Measurements from ENCODE around the gene JPT1.
A peak's percentile ranks its signal among the peaks of the same experiment; 100 is the strongest.

The JPT1 gene

DNA sequence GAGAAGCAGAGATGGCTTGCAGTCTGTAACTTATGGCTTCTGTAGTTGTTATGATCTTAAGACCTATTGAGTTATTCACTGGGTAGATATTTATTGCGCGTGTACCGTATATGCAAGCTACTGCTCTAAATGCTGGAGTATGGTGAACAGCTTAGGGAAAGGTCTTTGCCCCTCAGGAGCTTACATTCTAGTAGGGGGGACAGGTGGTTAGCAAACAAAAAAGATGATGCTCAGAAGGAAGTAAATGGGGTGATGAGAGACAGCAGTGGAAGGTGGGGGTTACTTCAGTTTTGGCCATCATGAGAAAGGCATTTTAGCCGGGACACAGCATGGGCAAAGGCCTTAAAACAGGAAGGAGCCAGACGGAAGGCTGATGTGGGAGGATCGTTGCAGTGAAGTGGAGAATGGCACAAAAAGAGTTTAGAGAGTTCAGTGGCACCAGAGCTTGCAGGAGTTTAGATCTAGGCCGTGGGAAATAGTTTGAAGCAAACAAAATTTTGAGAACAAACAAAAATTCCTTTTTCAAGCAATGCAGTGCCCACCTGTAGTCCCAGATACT lies 42.5 kb downstream of the JPT1 start:
- no peak for TF ChIP-seq POLR2A (IDR thresholded peaks at IDR 0.05; ENCODE audit: low read length)
- no peak for TF ChIP-seq GATA1 (IDR thresholded peaks at IDR 0.05; ENCODE audit: low read depth, low read length)
- no peak for DNase-seq

DNA sequence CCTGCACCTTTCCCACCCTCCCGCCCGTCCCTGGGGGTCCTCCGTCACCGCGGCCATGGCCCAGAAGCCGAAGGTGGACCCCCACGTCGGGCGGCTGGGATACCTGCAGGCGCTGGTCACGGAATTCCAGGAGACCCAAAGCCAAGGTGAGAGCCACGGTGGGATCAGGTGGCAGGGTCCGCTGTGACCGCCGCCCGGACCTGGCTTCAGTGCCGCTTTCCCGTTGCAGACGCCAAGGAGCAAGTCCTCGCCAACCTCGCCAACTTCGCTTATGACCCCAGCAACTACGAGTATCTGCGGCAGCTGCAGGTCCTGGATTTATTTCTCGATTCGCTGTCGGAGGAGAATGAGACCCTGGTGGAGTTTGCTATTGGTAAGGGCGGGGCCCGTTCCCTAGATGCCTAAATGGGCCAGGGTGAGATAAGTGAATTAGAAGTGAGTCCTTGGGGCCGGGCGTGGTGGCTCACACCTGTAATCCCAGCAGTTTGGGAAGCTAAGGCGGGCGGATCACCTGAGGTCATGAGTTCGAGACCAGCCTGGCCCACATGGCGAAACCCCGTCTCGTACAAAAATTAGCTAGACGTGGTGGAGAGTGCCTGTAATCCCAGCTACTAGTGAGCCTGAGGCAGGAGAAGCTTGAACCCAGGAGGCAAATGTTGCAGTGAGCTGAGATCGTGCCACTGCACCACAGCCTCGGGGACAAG lies 43.9 kb downstream of the JPT1 start:
- DNase-seq = peak; percentile 49 to 51
- TF ChIP-seq GATA1 (IDR thresholded peaks at IDR 0.05; ENCODE audit: low read depth, low read length) (no peak), POLR2A (IDR thresholded peaks at IDR 0.05; ENCODE audit: low read length) (no peak)

DNA sequence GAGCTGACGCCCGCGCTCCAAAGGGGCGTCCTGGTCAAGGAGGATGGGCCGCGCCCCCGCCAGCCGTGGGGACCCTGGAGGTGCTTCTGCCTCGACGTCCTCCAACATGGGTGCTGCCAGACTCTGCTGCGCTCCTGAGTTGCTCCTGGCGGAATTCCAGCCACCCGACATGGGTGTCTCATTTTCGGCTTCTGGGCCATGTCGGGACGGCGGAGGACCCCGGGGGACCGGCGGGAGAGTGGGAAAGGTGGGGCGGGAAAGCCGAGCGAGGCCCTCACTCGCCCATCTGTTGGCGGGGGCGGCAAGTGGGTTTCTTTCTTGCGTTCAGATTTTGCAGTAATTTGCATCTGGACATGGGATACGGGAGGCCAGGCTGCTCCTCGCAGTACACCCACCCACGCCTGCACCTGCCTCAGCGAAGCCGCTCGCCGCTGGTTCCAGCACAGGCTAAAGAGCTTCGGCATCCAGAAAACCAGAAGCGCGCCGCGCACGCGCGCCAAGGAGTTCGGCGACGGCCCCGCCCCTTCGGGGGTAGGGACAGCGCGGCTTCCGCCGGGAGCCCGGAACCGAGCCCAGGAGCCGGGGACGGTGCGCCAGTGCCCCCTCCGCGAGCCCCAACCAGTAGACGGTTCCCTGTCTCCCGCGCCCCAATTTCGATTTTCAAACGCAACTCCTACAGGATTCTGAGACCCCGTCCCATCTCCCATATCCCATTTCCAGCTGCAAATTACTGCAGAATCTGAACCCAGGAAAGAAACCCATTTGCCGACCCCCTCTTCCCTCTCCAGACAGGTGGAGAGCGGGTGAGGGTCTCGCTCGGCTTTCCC lies 44.7 kb downstream of the JPT1 start, which contains the start of gene ARMC7:
TSS of gene ARMC7 (plus strand) at position 563 of the 827 bp plus-strand sequence. CDS start 320 bp downstream, outside the sequence.
- peak; percentile 83 to 89 for DNase-seq
- TF ChIP-seq POLR2A (IDR thresholded peaks at IDR 0.05; ENCODE audit: low read length) = peak; percentile 71
- TF ChIP-seq GATA1 (IDR thresholded peaks at IDR 0.05; ENCODE audit: low read depth, low read length) = no peak

DNA sequence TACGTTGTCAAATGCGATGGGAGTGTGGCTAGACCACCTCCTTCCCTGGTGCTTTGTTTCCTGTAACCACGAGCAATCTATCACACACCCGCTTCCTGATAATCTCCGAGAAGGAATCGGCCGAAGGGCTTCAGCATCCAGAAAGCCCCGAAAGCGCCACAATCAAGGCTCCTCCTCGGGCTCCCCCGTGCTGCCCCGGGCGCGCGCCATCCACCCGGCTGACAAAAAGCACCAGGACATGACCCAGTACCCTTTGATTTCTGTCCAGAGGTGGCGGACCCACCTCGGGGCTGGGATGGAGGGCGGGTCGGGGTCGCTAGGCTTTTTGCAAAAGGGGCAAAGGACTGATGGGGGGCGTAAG lies 45.3 kb downstream of the JPT1 start:
- DNase-seq = no peak
- no peak for TF ChIP-seq GATA1 (IDR thresholded peaks at IDR 0.05; ENCODE audit: low read depth, low read length)
- TF ChIP-seq POLR2A (IDR thresholded peaks at IDR 0.05; ENCODE audit: low read length) = no peak

GRCh38 chr17:75108193-75108592 lies 46.1 kb downstream of the JPT1 start:
- no peak for DNase-seq
- no peak for TF ChIP-seq POLR2A (IDR thresholded peaks at IDR 0.05; ENCODE audit: low read length)
- TF ChIP-seq GATA1 (IDR thresholded peaks at IDR 0.05; ENCODE audit: low read depth, low read length) = no peak

- DNase-seq = peak; percentile 44 to 60
- TF ChIP-seq POLR2A (IDR thresholded peaks at IDR 0.05; ENCODE audit: low read length) = no peak
- TF ChIP-seq GATA1 (IDR thresholded peaks at IDR 0.05; ENCODE audit: low read depth, low read length) = no peak
Observed at GRCh38 chr17:75105126-75106080, 48.9 kb downstream of the JPT1 start.

DNA sequence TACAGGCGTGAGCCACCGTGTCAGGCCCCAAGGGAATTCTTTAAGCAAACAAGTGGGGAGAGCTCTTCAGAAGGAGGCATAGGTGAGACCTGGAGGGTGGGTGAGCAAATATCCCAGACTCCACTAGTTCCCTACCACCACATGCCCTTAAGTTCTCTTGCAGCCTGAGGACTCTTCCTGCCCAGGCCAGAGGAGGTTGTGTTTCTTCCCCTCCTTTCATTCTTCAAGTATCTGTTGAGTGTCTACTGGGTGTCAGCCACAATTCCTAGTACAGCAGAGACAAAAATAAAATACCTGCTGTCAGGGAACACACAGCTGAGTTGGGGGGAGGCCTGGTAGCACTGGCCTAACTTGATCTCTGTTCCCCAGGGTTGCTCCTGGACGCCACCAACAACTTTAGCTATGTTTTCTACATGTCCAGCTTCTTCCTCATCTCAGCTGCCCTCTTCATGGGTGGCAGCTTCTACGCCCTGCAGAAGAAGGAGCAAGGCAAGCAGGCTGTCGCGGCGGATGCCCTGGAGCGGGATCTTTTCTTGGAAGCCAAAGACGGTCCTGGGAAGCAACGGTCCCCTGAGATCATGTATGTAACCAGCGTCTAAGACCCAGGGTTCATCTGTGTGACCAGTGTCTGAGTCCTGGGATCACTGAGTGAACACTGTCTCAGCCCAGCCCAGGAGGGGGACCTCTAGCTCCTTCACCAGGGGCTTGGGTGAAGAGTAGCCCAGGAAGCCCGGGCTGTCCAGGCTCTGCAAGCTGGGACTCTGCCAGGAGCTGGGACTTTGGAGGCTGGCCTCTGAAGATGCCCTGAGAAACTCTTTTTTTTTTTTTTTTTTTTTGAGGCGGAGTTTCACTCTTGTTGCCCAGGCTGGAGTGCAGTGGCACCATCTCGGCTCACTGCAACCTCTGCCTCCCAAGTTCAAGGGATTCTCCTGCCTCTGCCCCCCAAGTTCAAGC lies 50.4 kb downstream of the JPT1 start:
- no peak for DNase-seq
- TF ChIP-seq POLR2A (IDR thresholded peaks at IDR 0.05; ENCODE audit: low read length) = no peak
- TF ChIP-seq GATA1 (IDR thresholded peaks at IDR 0.05; ENCODE audit: low read depth, low read length) = no peak

DNA sequence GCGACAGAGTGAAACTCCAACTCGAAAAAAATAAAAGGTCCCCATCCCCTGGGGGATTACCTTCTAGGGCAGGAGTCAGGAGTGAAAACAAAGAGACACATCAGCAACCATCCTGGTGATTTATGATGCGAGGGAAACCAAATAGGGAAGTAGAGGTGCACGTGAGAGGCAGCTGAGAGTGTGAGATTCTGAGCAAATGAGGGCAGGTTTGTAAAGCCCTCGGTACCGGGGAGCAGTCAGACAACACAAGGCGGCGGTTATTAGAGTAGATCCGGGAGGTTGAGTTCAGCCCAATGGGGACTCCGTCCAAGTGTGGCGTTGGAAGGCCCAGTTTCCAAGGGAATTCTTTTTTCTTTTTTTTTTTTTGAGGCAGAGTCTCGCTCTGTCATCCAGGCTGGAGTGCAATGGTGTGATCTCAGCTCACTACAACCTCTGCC lies 51.9 kb downstream of the JPT1 start:
- TF ChIP-seq GATA1 (IDR thresholded peaks at IDR 0.05; ENCODE audit: low read depth, low read length) (no peak), POLR2A (IDR thresholded peaks at IDR 0.05; ENCODE audit: low read length) (no peak)

DNA sequence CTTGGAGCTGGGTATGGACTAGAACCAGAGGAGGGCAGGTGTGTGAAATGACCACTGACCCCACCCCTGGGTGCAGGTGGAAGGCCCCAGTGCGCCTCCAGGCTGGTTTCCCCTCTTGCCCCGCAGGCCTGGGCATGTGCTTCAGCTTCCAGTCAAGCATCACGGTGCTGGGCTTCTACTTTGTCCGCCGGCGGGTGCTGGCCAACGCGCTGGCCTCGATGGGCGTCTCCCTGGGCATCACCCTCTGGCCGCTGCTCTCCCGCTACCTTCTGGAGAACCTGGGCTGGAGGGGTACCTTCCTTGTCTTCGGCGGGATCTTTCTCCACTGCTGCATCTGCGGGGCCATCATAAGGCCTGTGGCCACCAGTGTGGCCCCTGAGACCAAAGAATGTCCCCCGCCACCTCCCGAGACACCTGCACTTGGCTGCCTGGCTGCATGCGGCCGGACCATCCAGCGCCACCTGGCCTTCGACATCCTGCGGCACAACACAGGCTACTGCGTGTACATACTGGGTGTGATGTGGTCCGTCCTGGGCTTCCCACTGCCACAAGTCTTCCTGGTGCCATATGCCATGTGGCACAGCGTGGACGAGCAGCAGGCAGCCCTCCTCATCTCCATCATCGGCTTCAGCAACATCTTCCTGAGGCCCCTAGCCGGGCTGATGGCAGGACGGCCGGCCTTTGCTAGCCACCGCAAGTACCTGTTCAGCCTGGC lies 54.3 kb downstream of the JPT1 start:
- TF ChIP-seq GATA1 (IDR thresholded peaks at IDR 0.05; ENCODE audit: low read depth, low read length) (no peak), POLR2A (IDR thresholded peaks at IDR 0.05; ENCODE audit: low read length) (no peak)
- DNase-seq = no peak

More for the DNA sequence above, 51.9 kb downstream of the JPT1 start:
- no peak for DNase-seq

- TF ChIP-seq GATA1 (IDR thresholded peaks at IDR 0.05; ENCODE audit: low read depth, low read length) = no peak
- TF ChIP-seq POLR2A (IDR thresholded peaks at IDR 0.05; ENCODE audit: low read length) = no peak
- no peak for DNase-seq
Observed at GRCh38 chr17:75098861-75099260, 55.5 kb downstream of the JPT1 start.

GRCh38 chr17:75097865-75098264 lies 56.4 kb downstream of the JPT1 start:
- TF ChIP-seq GATA1 (IDR thresholded peaks at IDR 0.05; ENCODE audit: low read depth, low read length) = no peak
- TF ChIP-seq POLR2A (IDR thresholded peaks at IDR 0.05; ENCODE audit: low read length) = no peak
- DNase-seq = no peak
